Esophagus muscularis mucosa (tissue), 4 donors: Measurements from ENCODE around the gene CARD14. TPM values are rescaled to one million over a fixed set of nuclear protein-coding genes. Genes with fewer than 3 reads are reported as not detected.

Experiments
- DNase-seq: peaks from one replicate; pipeline ENCODE4 v3.0.0-alpha.2; 2017; ENCODE audit errors: extremely low spot score
- H3K27ac ChIP-seq, 4 donors: fragments of 200-600 bp; sonication (generic); replicated peaks in 1 of 4; 1 replicate in 3 of 4; 2 replicates in 1 of 4; pipeline ENCODE4 v1.5.1; 2016 to 2019; ENCODE audit warnings: mild to moderate bottlenecking in 1 of 4
- H3K27me3 ChIP-seq, 4 donors: fragments of 200-600 bp; sonication (generic); one replicate each; pipeline versions ENCODE4 v1.5.1 to v1.6.0; 2016 to 2019
- H3K36me3 ChIP-seq, 4 donors: fragments of 200-600 bp; sonication (generic); one replicate each; pipeline ENCODE4 v1.5.1; 2016 to 2019
- H3K4me1 ChIP-seq, 4 donors: fragments of 200-600 bp; sonication (generic); one replicate each; pipeline ENCODE4 v1.5.1; 2016 to 2019
- H3K4me3 ChIP-seq, 4 donors: fragments of 200-600 bp; sonication (generic); 1 replicate in 2 of 4; 2 replicates in 2 of 4; pipeline ENCODE4 v1.5.1; 2016 to 2019; ENCODE audit warnings: mild to moderate bottlenecking in 4 of 4, moderate library complexity in 1 of 4
- H3K9me3 ChIP-seq, 4 donors: fragments of 200-600 bp; sonication (generic); 1 replicate in 3 of 4; 2 replicates in 1 of 4; pipeline ENCODE4 v1.5.1; 2016 to 2019
- CTCF ChIP-seq, 3 experiments: fragments of 200-600 bp in 2 of 3; fragments of 450-650 bp in 1 of 3; sonication (generic) in 2 of 3; IDR thresholded peaks; one replicate each; pipeline ENCODE4 v1.5.1; 2017 to 2019; ENCODE audit warnings: antibody characterized with exemption in 3 of 3, mild to moderate bottlenecking in 2 of 3, moderate library complexity in 1 of 3
- EP300 ChIP-seq: sonication (generic); formaldehyde crosslinking; IDR thresholded peaks from one replicate; pipeline ENCODE4 v1.6.1; 2017; ENCODE audit warnings: antibody characterized with exemption
- POLR2A ChIP-seq: fragments of 450-650 bp; IDR thresholded peaks from one replicate; pipeline ENCODE4 v1.6.1; 2017; ENCODE audit warnings: antibody characterized with exemption, moderate library complexity, mild to moderate bottlenecking, low read depth
- POLR2AphosphoS5 ChIP-seq, 2 donors: sonication (generic); formaldehyde crosslinking; IDR thresholded peaks; one replicate each; pipeline ENCODE4 v1.6.1; 2017; ENCODE audit warnings: antibody characterized with exemption in 2 of 2
- WGBS: methylation state at CpG from one replicate; pipeline ENCODE4 v1.1.5; 2018; 5-methylcytosine and 5-hydroxymethylcytosine counted together
- intact Hi-C: fragments of 100-400 bp; cut with DNase I; formaldehyde crosslinking; loops from one replicate; pipeline ENCODE4 v1.15.1; 2023
- total RNA-seq, 4 donors: library from RNA; depleted of rRNA; stranded (reverse); fragments of >200 nt; gene quantifications; one replicate each; pipeline versions ENCODE4 v1.1.0 to v1.2.1, GENCODE V29; 2016

CARD14 gene
- total RNA-seq, 4 donors from 2014 or later, result 0.23 to 0.33 (median 0.32) TPM; not detected in 1

DNA sequence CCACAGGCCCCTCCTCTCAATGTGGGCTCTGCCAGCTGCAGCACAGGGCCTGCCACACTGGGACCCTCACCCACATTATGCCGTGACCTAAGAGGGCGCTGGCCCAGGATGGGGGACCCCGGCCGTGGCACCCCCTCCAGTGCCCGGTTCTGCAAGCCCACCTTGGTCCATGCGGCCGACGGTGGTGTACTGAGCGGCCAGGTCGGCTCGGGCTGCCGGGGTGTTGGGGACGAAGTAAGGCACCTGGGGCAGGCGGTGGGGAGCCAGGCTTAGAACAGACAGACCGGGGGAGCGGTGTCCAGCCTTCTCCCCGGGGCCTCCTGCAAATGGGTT lies 43.8 kb downstream of the CARD14 start:
- 95% methylated on average over 11 of the region's 17 CpGs for WGBS
- no peaks in the 10 kb centered on the region for H3K9me3 ChIP-seq
- TF ChIP-seq CTCF (IDR thresholded peaks at IDR 0.05) (no peak), EP300 (no peak), POLR2AphosphoS5 (IDR thresholded peaks at IDR 0.05) (no peak), POLR2A (no peak)
- intact Hi-C loops, result no loop called here
- H3K4me3 ChIP-seq, result no peak overlapping the region
- no peaks in the 10 kb centered on the region for H3K27me3 ChIP-seq
- DNase-seq, result no peak
- no peak overlapping the region for H3K27ac ChIP-seq
- H3K4me1 ChIP-seq, result peaks cover 0 to 7% (median 3%) of the 10 kb centered on the region in 4 donors
- peaks cover 31 to 94% (median 87%) of the 10 kb centered on the region in 4 donors for H3K36me3 ChIP-seq

GRCh38 chr17:80214012-80214877 lies 44.4 kb downstream of the CARD14 start:
- DNase-seq, result no peak
- H3K36me3 ChIP-seq, result peaks cover 31 to 88% (median 80%) of the 10 kb centered on the region in 4 donors
- WGBS, result 93% methylated on average over 38 of the region's 48 CpGs
- H3K4me3 ChIP-seq, result no peak overlapping the region
- no peak overlapping the region for H3K27ac ChIP-seq
- H3K4me1 ChIP-seq, result peaks cover 3 to 12% (median 9%) of the 10 kb centered on the region in 4 donors
- H3K27me3 ChIP-seq, result no peaks in the 10 kb centered on the region
- no peak for TF ChIP-seq EP300
- TF ChIP-seq POLR2A, result no peak
- intact Hi-C loops, result no loop called here
- no peaks in the 10 kb centered on the region for H3K9me3 ChIP-seq

DNA sequence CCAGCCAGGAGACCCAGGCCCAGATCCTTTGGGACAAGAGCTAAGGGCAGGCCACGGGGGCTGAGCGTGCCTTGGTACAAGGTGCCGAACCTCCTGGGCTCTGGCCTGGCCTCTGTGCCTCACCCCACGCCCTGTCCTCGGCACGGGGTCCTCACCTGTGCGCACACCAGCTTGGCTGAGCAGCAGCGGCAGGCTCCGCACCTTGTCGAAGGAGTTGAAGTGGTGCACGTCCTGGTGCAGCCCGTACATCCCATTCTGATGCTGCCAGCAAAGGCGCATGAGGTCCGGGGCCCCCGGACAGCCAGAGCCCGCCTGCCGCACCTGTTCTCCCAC lies 45.0 kb downstream of the CARD14 start:
- H3K9me3 ChIP-seq, result no peaks in the 10 kb centered on the region
- no peak for DNase-seq
- intact Hi-C loops, result loop anchor here (5.0 kb wide), 1 partner anchor 63 kb away; no protein-coding TSS in a partner anchor
- no peak overlapping the region for H3K4me3 ChIP-seq
- H3K4me1 ChIP-seq, result peaks cover 7 to 18% (median 15%) of the 10 kb centered on the region in 4 donors
- 91% methylated on average over 15 of the region's 17 CpGs for WGBS
- no peak overlapping the region for H3K27ac ChIP-seq
- TF ChIP-seq POLR2AphosphoS5 (IDR thresholded peaks at IDR 0.05) (no peak), CTCF (IDR thresholded peaks at IDR 0.05) (no peak), EP300 (no peak), POLR2A (no peak)
- no peaks in the 10 kb centered on the region for H3K27me3 ChIP-seq
- H3K36me3 ChIP-seq, result peaks cover 30 to 83% (median 75%) of the 10 kb centered on the region in 4 donors

DNA sequence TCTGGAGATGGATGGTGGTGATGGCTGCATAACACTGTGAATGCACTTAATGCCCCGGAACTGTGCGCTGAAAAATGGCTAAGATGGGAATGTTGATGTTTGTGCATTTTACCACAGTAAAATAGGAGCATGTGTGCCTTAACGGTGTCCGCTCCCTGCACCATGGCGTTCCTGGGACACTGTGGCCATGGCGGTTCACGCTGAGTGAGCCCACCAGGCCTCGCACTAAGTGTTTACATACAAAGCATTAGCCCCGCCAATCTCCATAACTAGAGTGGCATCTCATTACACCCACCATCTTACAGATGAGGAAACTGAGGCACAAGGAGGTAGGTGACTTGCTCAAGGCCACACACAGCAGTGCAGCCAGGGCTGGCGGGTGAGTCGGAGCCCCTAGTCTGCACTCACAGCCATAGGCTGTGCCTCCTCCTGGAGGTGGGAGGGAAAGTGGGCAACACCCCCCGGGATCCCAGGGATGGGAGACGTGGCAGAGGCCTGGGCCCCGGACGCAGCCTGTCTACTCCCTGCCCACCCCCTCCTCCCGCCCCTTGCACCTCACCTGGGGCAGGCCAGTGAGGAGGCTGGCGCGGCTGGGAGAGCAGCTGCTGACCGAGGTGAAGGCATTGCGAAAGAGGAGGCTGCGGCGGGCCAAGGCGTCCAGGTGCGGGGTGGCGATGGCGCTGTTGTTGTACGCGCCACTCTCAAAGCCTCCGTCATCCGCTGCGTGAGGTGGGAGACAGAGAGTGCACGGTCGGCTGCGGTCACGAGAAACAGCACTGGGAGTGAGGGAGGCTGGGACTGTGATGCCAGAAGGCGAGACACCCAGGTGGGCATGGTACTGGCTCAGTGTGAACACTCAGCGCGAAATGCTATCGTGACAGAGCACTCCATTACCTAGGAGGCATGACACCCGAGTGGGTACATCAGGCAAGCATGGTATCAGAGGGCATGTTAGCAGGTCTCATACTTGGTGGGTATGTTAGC lies 46.9 kb downstream of the CARD14 start:
- Histone ChIP-seq H3K27ac (no peak overlapping the region), H3K9me3 (no peaks in the 10 kb centered on the region), H3K27me3 (no peaks in the 10 kb centered on the region), H3K36me3 (peaks cover 12 to 64% (median 56%) of the 10 kb centered on the region in 4 donors), H3K4me1 (peaks cover 15 to 30% (median 27%) of the 10 kb centered on the region in 4 donors), H3K4me3 (no peak overlapping the region)
- WGBS, result 96% methylated on average over 40 of the region's 40 CpGs
- no peak for DNase-seq
- TF ChIP-seq POLR2AphosphoS5 (IDR thresholded peaks at IDR 0.05), result no peak
- no peak for TF ChIP-seq CTCF (IDR thresholded peaks at IDR 0.05)
- no peak for TF ChIP-seq POLR2A
- TF ChIP-seq EP300, result no peak
- intact Hi-C loops, result loop anchor here (5.0 kb wide), 1 partner anchor 64 kb away; no protein-coding TSS in a partner anchor
